Aorta (tissue), 5 donors: ENCODE data around the gene ARID1B. TPM values are rescaled to one million over a fixed set of nuclear protein-coding genes. Genes with fewer than 3 reads are reported as not detected.

Source experiments
- ATAC-seq: fragments of 200-7000 bp; cut with Tn5 transposase; one replicate; pipeline ENCODE4 v1.9.1; 2022; ENCODE audit warnings: moderate library complexity; ENCODE audit not compliant: low FRiP score
- DNase-seq, 2 donors: peaks; one replicate each; pipeline ENCODE4 v3.0.0-alpha.2; 2020
- H3K27ac ChIP-seq, 2 donors: one replicate each; pipeline ENCODE4 v1.5.1; 2013; ENCODE audit warnings: low read length in 2 of 2, mild to moderate bottlenecking in 2 of 2, moderate library complexity in 2 of 2, control low read depth in 1 of 2, inconsistent platforms in 1 of 2, low read depth in 1 of 2
- H3K27me3 ChIP-seq, 2 donors: one replicate each; pipeline ENCODE4 v1.6.1; 2013; ENCODE audit warnings: control low read depth in 1 of 2, low read length in 1 of 2, mild to moderate bottlenecking in 1 of 2, moderate library complexity in 1 of 2; ENCODE audit not compliant: insufficient read depth in 2 of 2, control insufficient read depth in 1 of 2
- H3K36me3 ChIP-seq, 2 donors: one replicate each; pipeline ENCODE4 v1.6.1; 2013; ENCODE audit warnings: control low read depth in 1 of 2, low read length in 1 of 2, mild to moderate bottlenecking in 1 of 2; ENCODE audit not compliant: insufficient read depth in 2 of 2, control insufficient read depth in 1 of 2
- H3K4me1 ChIP-seq, 2 donors: one replicate each; pipeline ENCODE4 v1.6.1; 2013; ENCODE audit warnings: low read length in 2 of 2, control low read depth in 1 of 2, mild to moderate bottlenecking in 1 of 2, moderate library complexity in 1 of 2; ENCODE audit not compliant: insufficient read depth in 2 of 2, control insufficient read depth in 1 of 2
- H3K4me3 ChIP-seq, 2 donors: one replicate each; pipeline ENCODE4 v1.5.1; 2013; ENCODE audit warnings: low read length in 2 of 2, control low read depth in 1 of 2, mild to moderate bottlenecking in 1 of 2
- H3K9me3 ChIP-seq: one replicate; pipeline ENCODE4 v1.6.1; 2013; ENCODE audit warnings: mild to moderate bottlenecking, low read length; ENCODE audit not compliant: control insufficient read depth
- WGBS, 2 donors: extraction: QIAGEN DNeasy Blood & Tissue Kit; methylation state at CpG; one replicate each; pipeline ENCODE4 v1.1.7; 2013; 5-methylcytosine and 5-hydroxymethylcytosine counted together
- intact Hi-C, 2 donors: fragments of 100-400 bp; cut with DNase I; formaldehyde crosslinking; loops; one replicate each; pipeline versions ENCODE4 v1.14.2 to v1.15.0; 2022
- microRNA-seq, 2 donors: library from miRNA; unstranded; fragments of <30 nt; microRNA quantifications; one replicate each; pipeline ENCODE4 v1.2.0, GENCODE V29; 2020
- polyA plus RNA-seq, 2 donors: library from polyadenylated mRNA; stranded (reverse); fragments of 200-250 nt; gene quantifications; one replicate each; pipeline ENCODE4 v1.2.3, GENCODE V29; 2013
- total RNA-seq, 2 donors: library from RNA; stranded (reverse); fragmentation: NEBNext Ultra II Directional; extraction: Animal tissue kit (Norgen Biotek cat#: 25700); gene quantifications; one replicate each; pipeline ENCODE4 v1.2.1, GENCODE V29; 2021
- donor health status: healthy with polysubstance abuse.
- donor health status: Bipolar disorder and iron deficiency.
- donor health status: DM: no; HTN: no; CAD: no.
- donor health status: DM: no; HTN: no; CAD: no.
- donor health status: DM: yes; HTN: yes; CAD: no.

ARID1B gene
- total and polyA plus RNA-seq, 4 donors, result 6.5 to 143 (median 54.5) TPM

DNA sequence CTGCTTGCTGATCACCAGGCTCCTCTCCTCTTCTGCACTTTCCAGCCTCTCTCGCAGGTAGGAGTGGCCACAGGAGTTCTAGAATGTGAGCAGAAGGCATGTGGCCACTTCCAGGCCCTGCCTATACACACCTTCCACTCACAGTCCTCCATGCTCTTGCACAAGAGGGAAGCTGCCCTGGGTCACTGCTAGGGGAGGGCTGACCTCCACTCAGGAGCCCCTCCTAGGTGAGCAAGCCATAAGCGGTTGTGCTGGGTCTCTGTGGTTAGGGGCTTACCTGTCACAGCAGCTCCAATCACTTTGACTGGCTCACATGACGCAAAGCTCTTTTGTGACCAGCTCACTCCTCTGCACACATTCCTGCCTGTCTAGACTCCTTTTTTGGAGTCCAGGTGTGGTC lies 477.9 kb downstream of the ARID1B start:
- Histone ChIP-seq H3K4me1 (no peaks in the 10 kb centered on the region), H3K27ac (no peak overlapping the region), H3K27me3 (no peaks in the 10 kb centered on the region), H3K4me3 (no peak overlapping the region), H3K36me3 (no peaks in the 10 kb centered on the region), H3K9me3 (no peaks in the 10 kb centered on the region)
- ATAC-seq (no peak), DNase-seq (peak in 1 of 2 donors; percentile 25)
- intact Hi-C loops, result no loop called here
- 95 to 97% methylated on average over 3 of the region's 3 CpGs for WGBS, 2 donors

DNA sequence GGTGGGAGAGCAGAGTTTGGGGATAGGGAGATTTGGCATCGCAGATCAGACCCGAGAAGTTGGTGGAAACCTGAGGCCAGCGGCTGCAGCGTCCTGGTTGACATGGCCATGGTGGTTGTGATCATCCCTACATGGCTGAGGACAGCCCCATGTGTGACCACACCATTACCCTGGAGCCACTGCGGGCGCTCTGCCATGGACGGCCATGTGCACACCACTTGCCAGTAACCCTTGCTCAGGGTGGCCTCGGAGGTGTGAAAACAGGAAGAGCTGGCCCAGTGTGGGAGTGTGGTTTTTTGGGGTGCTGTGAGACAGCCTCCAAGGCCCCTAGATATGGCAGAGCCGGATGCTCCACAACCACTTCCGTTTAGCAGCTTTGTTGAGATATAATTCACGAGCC lies 481.7 kb downstream of the ARID1B start:
- intact Hi-C loops, result no loop called here
- H3K4me3 ChIP-seq, result no peak overlapping the region
- peak; percentile 38 to 75 for DNase-seq
- no peaks in the 10 kb centered on the region for H3K27me3 ChIP-seq
- 92 to 93% methylated on average over 11 of the region's 11 CpGs for WGBS, 2 donors
- no peak for ATAC-seq
- H3K27ac ChIP-seq, result no peak overlapping the region
- no peaks in the 10 kb centered on the region for H3K9me3 ChIP-seq
- H3K36me3 ChIP-seq, result no peaks in the 10 kb centered on the region
- H3K4me1 ChIP-seq, result no peaks in the 10 kb centered on the region

GRCh38 chr6:157259443-157259842 lies 482.3 kb downstream of the ARID1B start:
- H3K4me1 ChIP-seq, result no peaks in the 10 kb centered on the region
- intact Hi-C loops, result no loop called here
- H3K9me3 ChIP-seq, result no peaks in the 10 kb centered on the region
- WGBS, 2 donors, result 96 to 98% methylated on average over 9 of the region's 9 CpGs
- no peak for ATAC-seq
- H3K36me3 ChIP-seq, result no peaks in the 10 kb centered on the region
- H3K27ac ChIP-seq, result no peak overlapping the region
- H3K27me3 ChIP-seq, result no peaks in the 10 kb centered on the region
- DNase-seq, result peak in 1 of 2 donors; percentile 30
- no peak overlapping the region for H3K4me3 ChIP-seq

Small RNAs within 50 kb of the gene (microRNA-seq; reads per million reads assigned to microRNA genes)
- gene MIR4466, result 0 reads per million in 2 donors
